Osteocyte (in vitro differentiated cells): ENCODE results near the gene SGK1. TPM values are rescaled to one million over a fixed set of nuclear protein-coding genes. Genes with fewer than 3 reads are reported as not detected.
A peak's percentile ranks its signal among the peaks of the same experiment; 100 is the strongest.

Experiments used
- DNase-seq: peaks from one replicate; pipeline ENCODE4 v3.0.0; 2021; ENCODE audit warnings: mixed read lengths; ENCODE audit not compliant: unreplicated experiment; ENCODE audit errors: extremely low spot score
- H3K27ac Mint-ChIP-seq: one replicate; pipeline ENCODE4 v1.8.0; 2021; ENCODE audit warnings: mild to moderate bottlenecking, mixed read lengths; ENCODE audit not compliant: unreplicated experiment
- H3K27me3 Mint-ChIP-seq: one replicate; pipeline ENCODE4 v1.8.0; 2021; ENCODE audit warnings: mixed read lengths; ENCODE audit not compliant: unreplicated experiment
- H3K36me3 Mint-ChIP-seq: one replicate; pipeline ENCODE4 v1.8.0; 2021; ENCODE audit warnings: mixed read lengths; ENCODE audit not compliant: unreplicated experiment
- H3K4me1 Mint-ChIP-seq: one replicate; pipeline ENCODE4 v1.8.0; 2021; ENCODE audit warnings: mixed read lengths; ENCODE audit not compliant: unreplicated experiment
- H3K4me3 Mint-ChIP-seq: one replicate; pipeline ENCODE4 v1.8.0; 2021; ENCODE audit warnings: mild to moderate bottlenecking, moderate library complexity, mixed read lengths; ENCODE audit not compliant: unreplicated experiment
- H3K9me3 Mint-ChIP-seq: one replicate; pipeline ENCODE4 v1.8.0; 2021; ENCODE audit warnings: mixed read lengths; ENCODE audit not compliant: unreplicated experiment
- CTCF ChIP-seq: fragments of 200-600 bp; sonication (generic); IDR thresholded peaks from 2 replicates; pipeline ENCODE4 v1.5.0; 2021; ENCODE audit warnings: antibody characterized with exemption, mild to moderate bottlenecking, moderate library complexity
- total RNA-seq: library from RNA; stranded (reverse); gene quantifications from 2 replicates; pipeline ENCODE4 v1.2.1, GENCODE V29; 2021

SGK1 gene
- total RNA-seq, 1 donor from 2014 or later = 448 TPM

- no peaks in the 10 kb centered on the region for H3K27me3 Mint-ChIP-seq
- no peak for DNase-seq
Observed at GRCh38 chr6:134296762-134297161, 21.1 kb downstream of the SGK1 start.

GRCh38 chr6:134295953-134296553 is 21.9 kb downstream of the SGK1 start:
- peaks cover 21% of the 10 kb centered on the region for H3K4me1 Mint-ChIP-seq

More at GRCh38 chr6:134296762-134297161, 21.1 kb downstream of the SGK1 start:
- H3K36me3 Mint-ChIP-seq = peaks cover 2% of the 10 kb centered on the region
- peaks cover 24% of the 10 kb centered on the region for H3K4me1 Mint-ChIP-seq
- no peak for TF ChIP-seq CTCF
- no peak overlapping the region for H3K4me3 Mint-ChIP-seq
- no peaks in the 10 kb centered on the region for H3K9me3 Mint-ChIP-seq
- no peak overlapping the region for H3K27ac Mint-ChIP-seq

GRCh38 chr6:134293659-134294161 is 24.2 kb downstream of the SGK1 start:
- Mint-ChIP-seq H3K4me1 (peaks cover 24% of the 10 kb centered on the region), H3K27ac (no peak overlapping the region), H3K36me3 (no peaks in the 10 kb centered on the region), H3K9me3 (no peaks in the 10 kb centered on the region), H3K4me3 (no peak overlapping the region), H3K27me3 (no peaks in the 10 kb centered on the region)
- DNase-seq = no peak
- no peak for TF ChIP-seq CTCF

More at GRCh38 chr6:134295953-134296553, 21.9 kb downstream of the SGK1 start:
- Mint-ChIP-seq H3K4me3 (no peak overlapping the region), H3K9me3 (no peaks in the 10 kb centered on the region), H3K27ac (peak overlapping the region; percentile 91), H3K27me3 (no peaks in the 10 kb centered on the region), H3K36me3 (peaks cover 2% of the 10 kb centered on the region)
- TF ChIP-seq CTCF = no peak
- DNase-seq = no peak

GRCh38 chr6:134291156-134291555 is 26.8 kb downstream of the SGK1 start:
- DNase-seq = no peak
- Mint-ChIP-seq H3K27me3 (no peaks in the 10 kb centered on the region), H3K4me3 (no peak overlapping the region), H3K9me3 (no peaks in the 10 kb centered on the region), H3K36me3 (no peaks in the 10 kb centered on the region), H3K4me1 (peaks cover 33% of the 10 kb centered on the region), H3K27ac (no peak overlapping the region)
- TF ChIP-seq CTCF = no peak

- no peak for TF ChIP-seq CTCF
- H3K9me3 Mint-ChIP-seq = no peaks in the 10 kb centered on the region
- no peak for DNase-seq
- no peaks in the 10 kb centered on the region for H3K27me3 Mint-ChIP-seq
- H3K27ac Mint-ChIP-seq = peak overlapping the region; percentile 92
- H3K4me1 Mint-ChIP-seq = peaks cover 24% of the 10 kb centered on the region
- no peaks in the 10 kb centered on the region for H3K36me3 Mint-ChIP-seq
- no peak overlapping the region for H3K4me3 Mint-ChIP-seq
Observed at GRCh38 chr6:134289204-134289575, 28.7 kb downstream of the SGK1 start.
